Colonic mucosa (tissue), 4 donors: ENCODE data around the gene SDHB. TPM values are rescaled to one million over a fixed set of nuclear protein-coding genes. Genes with fewer than 3 reads are reported as not detected.

Experiments used
- DNase-seq: peaks from one replicate; pipeline ENCODE4 v3.0.0-alpha.2; 2020
- H3K27ac ChIP-seq: fragments of 200-600 bp; one replicate; pipeline ENCODE4 v1.8.0; 2021
- H3K27me3 ChIP-seq: fragments of 200-600 bp; one replicate; pipeline ENCODE4 v1.8.0; 2021
- H3K36me3 ChIP-seq: fragments of 200-600 bp; one replicate; pipeline ENCODE4 v1.8.0; 2021
- H3K4me1 ChIP-seq: fragments of 200-600 bp; one replicate; pipeline ENCODE4 v1.8.0; 2021; ENCODE audit warnings: mild to moderate bottlenecking
- H3K4me3 ChIP-seq: fragments of 200-600 bp; one replicate; pipeline ENCODE4 v1.8.0; 2021
- H3K9ac ChIP-seq, 2 donors: one replicate each; pipeline ENCODE4 v1.7.0; 2013; ENCODE audit warnings: control low read depth in 2 of 2, low read depth in 2 of 2, low read length in 2 of 2
- H3K9me3 ChIP-seq: fragments of 200-600 bp; one replicate; pipeline ENCODE4 v1.8.0; 2021
- CTCF ChIP-seq: fragments of 200-600 bp; IDR thresholded peaks from one replicate; pipeline ENCODE4 v1.8.0; 2022; ENCODE audit warnings: antibody characterized with exemption, mild to moderate bottlenecking
- intact Hi-C: fragments of 100-400 bp; cut with DNase I; formaldehyde crosslinking; loops from one replicate; pipeline ENCODE4 v1.14.1; 2022
- total RNA-seq, 2 donors: library from RNA; stranded (reverse); fragmentation: NEBNext Ultra II Directional in 1 of 2; extraction: Animal tissue kit (Norgen Biotek cat#: 25700) in 1 of 2; gene quantifications; one replicate each; pipeline ENCODE4 v1.2.1, GENCODE V29; 2021
- donor health status: healthy.
- donor health status: DM: no; HTN: no; CAD: no.
- donor health status: DM: no; HTN: no; CAD: no.

The SDHB gene
- total RNA-seq, 2 donors from 2014 or later = 208 to 229 TPM

GRCh38 chr1:17033481-17033880 lies 20.4 kb downstream of the SDHB start:
- H3K27me3 ChIP-seq = no peaks in the 10 kb centered on the region
- H3K9ac ChIP-seq = no peak overlapping the region
- intact Hi-C loops = no loop called here
- H3K27ac ChIP-seq = no peak overlapping the region
- no peaks in the 10 kb centered on the region for H3K9me3 ChIP-seq
- peaks cover 6% of the 10 kb centered on the region for H3K36me3 ChIP-seq
- no peak for DNase-seq
- no peak for TF ChIP-seq CTCF
- no peak overlapping the region for H3K4me3 ChIP-seq
- H3K4me1 ChIP-seq = no peaks in the 10 kb centered on the region

- Histone ChIP-seq H3K4me3 (no peak overlapping the region), H3K27me3 (no peaks in the 10 kb centered on the region), H3K9ac (no peak overlapping the region), H3K27ac (no peak overlapping the region), H3K9me3 (no peaks in the 10 kb centered on the region), H3K4me1 (no peaks in the 10 kb centered on the region), H3K36me3 (peaks cover 7% of the 10 kb centered on the region)
- TF ChIP-seq CTCF = no peak
- intact Hi-C loops = no loop called here
- no peak for DNase-seq
These were observed 21.1 kb downstream of the SDHB start for GRCh38 chr1:17032741-17033140.

- no peak for DNase-seq
- intact Hi-C loops = no loop called here
- Histone ChIP-seq H3K4me3 (no peak overlapping the region), H3K27ac (no peak overlapping the region), H3K4me1 (no peaks in the 10 kb centered on the region), H3K36me3 (peaks cover 15% of the 10 kb centered on the region), H3K27me3 (no peaks in the 10 kb centered on the region), H3K9ac (no peak overlapping the region), H3K9me3 (no peaks in the 10 kb centered on the region)
- no peak for TF ChIP-seq CTCF
These were observed 22.4 kb downstream of the SDHB start for GRCh38 chr1:17031436-17031835.

- Histone ChIP-seq H3K36me3 (peaks cover 20% of the 10 kb centered on the region), H3K27me3 (no peaks in the 10 kb centered on the region), H3K4me1 (no peaks in the 10 kb centered on the region), H3K9ac (no peak overlapping the region), H3K4me3 (no peak overlapping the region), H3K9me3 (no peaks in the 10 kb centered on the region), H3K27ac (no peak overlapping the region)
- no peak for TF ChIP-seq CTCF
- DNase-seq = no peak
- intact Hi-C loops = no loop called here
These were observed 23.6 kb downstream of the SDHB start for GRCh38 chr1:17030206-17030605.

- Histone ChIP-seq H3K4me1 (no peaks in the 10 kb centered on the region), H3K9me3 (no peaks in the 10 kb centered on the region), H3K36me3 (peaks cover 20% of the 10 kb centered on the region), H3K9ac (no peak overlapping the region), H3K4me3 (no peak overlapping the region), H3K27ac (no peak overlapping the region), H3K27me3 (no peaks in the 10 kb centered on the region)
- intact Hi-C loops = no loop called here
- DNase-seq = no peak
- TF ChIP-seq CTCF = no peak
These were observed 25.1 kb downstream of the SDHB start for GRCh38 chr1:17028662-17029188.
